ENCODE measurements around the gene SARM1.
"Not testable (repeated sequence)": the region's sequence is repeated elsewhere in the genome, so short reads cannot be mapped to it uniquely, and the experiment has no call there.

Gene SARM1

DNA sequence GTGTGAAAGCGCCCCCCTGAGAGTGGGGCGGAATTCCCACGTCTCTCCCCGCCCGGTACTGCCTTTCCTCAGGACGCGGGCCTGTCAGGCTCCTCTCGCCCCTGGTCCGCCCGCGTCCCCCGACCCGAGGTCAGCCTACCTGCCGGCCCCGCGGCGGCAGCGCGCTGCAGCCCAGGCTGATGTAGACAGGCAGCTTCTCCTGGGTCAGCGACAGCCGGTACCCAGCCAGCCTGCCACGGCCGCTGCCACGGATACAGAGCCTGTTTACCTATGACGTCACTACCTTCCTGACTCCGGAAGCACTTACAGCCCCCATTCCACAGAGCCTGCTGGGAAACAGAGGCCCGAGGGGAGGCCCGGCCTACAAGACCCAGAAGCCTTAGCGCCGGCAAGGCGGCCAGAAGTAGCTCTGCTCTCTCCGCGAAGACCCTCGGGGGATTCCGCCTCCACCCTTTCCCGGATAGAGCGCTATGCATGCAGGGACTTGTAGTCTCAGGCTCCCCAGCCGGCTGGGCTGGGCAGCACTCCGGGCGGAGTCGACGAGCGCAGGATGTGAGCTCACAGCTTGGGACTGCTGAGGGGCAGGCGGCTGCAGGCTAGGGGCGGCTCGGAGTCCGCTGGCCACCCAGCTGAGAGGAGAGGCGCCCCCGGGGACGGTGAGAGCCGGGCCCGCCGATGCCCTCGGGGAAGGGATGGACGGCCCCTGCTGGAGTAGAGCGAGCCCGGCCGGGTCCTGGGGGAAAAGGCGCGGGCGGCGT, 36.1 kb upstream of the SARM1 start, which contains the start of the genes IFT20 and TNFAIP1:
Gene IFT20 (minus strand): TSS at position 272 of the 758 bp plus-strand sequence. CDS start 3,487 bp downstream, outside the sequence.
Gene TNFAIP1 (plus strand): TSS at position 561 of the 758 bp plus-strand sequence. CDS start 3,761 bp downstream, outside the sequence.
- H3K4me1 ChIP-seq (ENCODE audit: insufficient read depth, low read length): peaks cover 13% of the 10 kb centered on the region
- peak within 1 kb of the TSS; percentile 92 for H3K9ac ChIP-seq (ENCODE audit: low read depth, low read length)
- H3K9me3 ChIP-seq (ENCODE audit: control insufficient read depth, insufficient read depth, low read length): no peaks in the 10 kb centered on the region
- H3K36me3 ChIP-seq (ENCODE audit: insufficient read depth, low read length): no peaks in the 10 kb centered on the region

DNA sequence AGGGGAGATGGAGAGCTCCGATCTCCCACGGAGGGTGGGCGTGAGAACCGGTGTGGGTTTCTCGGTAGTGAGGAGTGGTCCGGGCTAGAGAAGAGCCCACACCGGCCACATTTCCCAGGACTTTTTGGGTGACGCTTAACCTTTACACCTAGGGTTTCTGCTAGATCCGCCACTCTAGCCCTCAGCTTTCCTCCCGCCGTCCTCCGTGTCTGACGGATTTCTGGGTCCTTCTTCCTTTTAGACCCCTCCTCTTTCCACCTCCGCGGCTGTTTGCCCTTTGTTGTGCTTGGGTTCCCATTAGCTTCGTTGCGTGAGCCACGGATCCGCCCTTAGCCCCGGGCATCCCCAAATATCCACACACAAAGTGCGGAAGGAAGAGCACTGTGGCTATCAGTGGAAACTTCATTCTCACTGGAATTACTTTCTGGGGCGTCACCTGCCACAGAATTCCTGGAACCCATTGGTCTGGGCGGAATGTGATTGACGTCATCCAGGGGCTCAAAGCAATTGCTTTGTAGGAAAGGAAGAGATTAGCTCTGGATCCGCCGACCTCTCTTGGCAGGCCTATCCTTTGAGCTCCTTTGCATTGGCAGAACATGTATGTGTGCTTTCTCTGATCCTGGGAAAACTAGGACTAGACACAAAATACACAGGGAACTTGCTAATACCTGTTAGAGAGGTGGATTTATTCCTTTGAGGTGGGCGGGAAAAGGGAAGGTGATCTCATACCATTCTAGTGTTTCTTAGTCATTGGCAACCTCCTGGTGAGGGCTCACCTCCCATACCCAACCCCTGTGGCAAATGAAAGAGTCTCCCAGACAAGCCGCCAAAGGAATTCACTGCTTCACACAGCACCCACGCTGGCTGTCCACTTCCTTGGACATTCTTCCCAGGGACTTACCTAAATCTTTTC, 35.3 kb upstream of the SARM1 start:
- Histone ChIP-seq H3K4me1 (ENCODE audit: insufficient read depth, low read length) (peaks cover 13% of the 10 kb centered on the region), H3K36me3 (ENCODE audit: insufficient read depth, low read length) (no peaks in the 10 kb centered on the region), H3K9ac (ENCODE audit: low read depth, low read length) (peak overlapping the region; percentile 92), H3K9me3 (ENCODE audit: control insufficient read depth, insufficient read depth, low read length) (no peaks in the 10 kb centered on the region)

- Histone ChIP-seq H3K4me1 (ENCODE audit: insufficient read depth, low read length) (peaks cover 13% of the 10 kb centered on the region), H3K36me3 (ENCODE audit: insufficient read depth, low read length) (no peaks in the 10 kb centered on the region), H3K9me3 (ENCODE audit: control insufficient read depth, insufficient read depth, low read length) (no peaks in the 10 kb centered on the region), H3K9ac (ENCODE audit: low read depth, low read length) (no peak overlapping the region)
These were observed 33.3 kb upstream of the SARM1 start for GRCh38 chr17:28338056-28338768.

DNA sequence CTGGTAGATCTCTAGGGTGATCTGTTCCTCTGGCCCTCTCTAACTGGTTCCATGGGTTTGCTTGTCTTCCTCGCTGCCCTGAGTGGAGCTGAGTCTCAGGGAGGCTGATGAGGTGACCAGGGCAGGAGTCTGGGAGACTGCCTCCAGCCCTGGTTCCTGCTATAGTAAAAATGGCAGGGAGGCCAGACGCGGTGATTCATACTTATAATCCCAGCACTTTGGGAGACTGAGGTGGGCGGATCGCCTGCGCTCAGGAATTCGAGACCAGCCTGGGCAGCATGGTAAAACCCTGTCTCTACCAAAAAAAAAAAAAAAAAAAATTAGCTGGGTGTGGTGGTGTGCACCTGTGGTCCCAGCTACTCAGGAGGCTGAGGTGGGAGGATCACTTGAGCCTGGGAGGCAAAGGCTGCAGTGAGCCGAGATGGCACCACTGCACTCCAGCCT, 32.7 kb upstream of the SARM1 start:
- H3K4me1 ChIP-seq (ENCODE audit: insufficient read depth, low read length): peaks cover 13% of the 10 kb centered on the region
- H3K36me3 ChIP-seq (ENCODE audit: insufficient read depth, low read length); H3K9me3 ChIP-seq (ENCODE audit: control insufficient read depth, insufficient read depth, low read length); H3K9ac ChIP-seq (ENCODE audit: low read depth, low read length): not testable (repeated sequence)

DNA sequence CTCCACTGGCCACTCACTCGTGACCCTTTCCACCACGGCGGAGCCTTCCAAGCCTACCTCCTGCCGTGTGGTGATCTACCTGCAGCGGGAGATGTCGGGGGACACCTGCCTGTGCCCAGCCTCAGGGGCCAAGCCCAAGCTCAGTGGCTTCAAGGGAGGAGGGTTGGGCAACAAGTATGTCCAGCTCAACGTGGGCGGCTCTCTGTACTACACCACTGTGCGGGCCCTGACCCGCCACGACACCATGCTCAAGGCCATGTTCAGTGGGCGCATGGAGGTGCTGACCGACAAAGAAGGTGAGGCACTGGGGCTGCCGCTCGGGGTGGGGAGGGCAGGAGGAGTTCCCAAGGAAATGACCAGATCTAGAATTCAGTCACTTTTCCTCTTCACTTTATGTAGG, 32.1 kb upstream of the SARM1 start:
- Histone ChIP-seq H3K9ac (ENCODE audit: low read depth, low read length) (no peak overlapping the region), H3K9me3 (ENCODE audit: control insufficient read depth, insufficient read depth, low read length) (no peaks in the 10 kb centered on the region), H3K4me1 (ENCODE audit: insufficient read depth, low read length) (peaks cover 9% of the 10 kb centered on the region), H3K36me3 (ENCODE audit: insufficient read depth, low read length) (0 out of 2 replicates have a peak, but pooled peaks cover under 1% of the 10 kb centered on the region)

DNA sequence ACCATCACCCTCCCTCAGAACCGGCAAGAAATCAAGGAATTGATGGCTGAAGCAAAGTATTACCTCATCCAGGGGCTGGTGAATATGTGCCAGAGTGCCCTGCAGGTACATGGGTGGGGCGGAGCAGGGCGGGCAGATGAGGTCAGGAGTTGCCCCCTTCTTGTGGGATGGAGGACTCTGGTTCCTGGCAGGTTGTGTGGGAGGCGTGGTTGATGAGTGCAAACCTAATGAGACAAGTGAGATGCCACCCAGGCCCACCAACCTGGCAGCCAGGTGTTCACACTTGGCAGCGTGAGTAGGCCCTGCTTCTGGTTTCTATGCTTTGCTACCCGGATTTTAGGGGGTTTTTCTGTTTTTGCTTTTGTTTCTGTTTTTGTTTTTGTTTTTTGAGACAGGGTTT, 31.1 kb upstream of the SARM1 start:
- Histone ChIP-seq H3K9ac (ENCODE audit: low read depth, low read length) (no peak overlapping the region), H3K4me1 (ENCODE audit: insufficient read depth, low read length) (peaks cover 7% of the 10 kb centered on the region; the same call in 1 of the 2 replicates), H3K9me3 (ENCODE audit: control insufficient read depth, insufficient read depth, low read length) (no peaks in the 10 kb centered on the region), H3K36me3 (ENCODE audit: insufficient read depth, low read length) (peaks cover 6% of the 10 kb centered on the region; the same call in 1 of the 2 replicates)

GRCh38 chr17:28341516-28341915, 30.0 kb upstream of the SARM1 start:
- Histone ChIP-seq H3K9me3 (ENCODE audit: control insufficient read depth, insufficient read depth, low read length) (no peaks in the 10 kb centered on the region), H3K36me3 (ENCODE audit: insufficient read depth, low read length) (peaks cover 14% of the 10 kb centered on the region), H3K9ac (ENCODE audit: low read depth, low read length) (no peak overlapping the region), H3K4me1 (ENCODE audit: insufficient read depth, low read length) (peaks cover 16% of the 10 kb centered on the region; the same call in 1 of the 2 replicates)

- Histone ChIP-seq H3K9me3 (ENCODE audit: control insufficient read depth, insufficient read depth, low read length) (no peaks in the 10 kb centered on the region), H3K9ac (ENCODE audit: low read depth, low read length) (no peak overlapping the region), H3K36me3 (ENCODE audit: insufficient read depth, low read length) (peaks cover 18% of the 10 kb centered on the region), H3K4me1 (ENCODE audit: insufficient read depth, low read length) (peaks cover 15% of the 10 kb centered on the region; the same call in 1 of the 2 replicates)
These were observed 29.2 kb upstream of the SARM1 start for GRCh38 chr17:28342313-28342712.

- Histone ChIP-seq H3K36me3 (ENCODE audit: insufficient read depth, low read length) (peaks cover 27% of the 10 kb centered on the region), H3K9me3 (ENCODE audit: control insufficient read depth, insufficient read depth, low read length) (no peaks in the 10 kb centered on the region), H3K4me1 (ENCODE audit: insufficient read depth, low read length) (peaks cover 19% of the 10 kb centered on the region; the same call in 1 of the 2 replicates), H3K9ac (ENCODE audit: low read depth, low read length) (no peak overlapping the region)
These were observed 28.0 kb upstream of the SARM1 start for GRCh38 chr17:28343491-28343932.

DNA sequence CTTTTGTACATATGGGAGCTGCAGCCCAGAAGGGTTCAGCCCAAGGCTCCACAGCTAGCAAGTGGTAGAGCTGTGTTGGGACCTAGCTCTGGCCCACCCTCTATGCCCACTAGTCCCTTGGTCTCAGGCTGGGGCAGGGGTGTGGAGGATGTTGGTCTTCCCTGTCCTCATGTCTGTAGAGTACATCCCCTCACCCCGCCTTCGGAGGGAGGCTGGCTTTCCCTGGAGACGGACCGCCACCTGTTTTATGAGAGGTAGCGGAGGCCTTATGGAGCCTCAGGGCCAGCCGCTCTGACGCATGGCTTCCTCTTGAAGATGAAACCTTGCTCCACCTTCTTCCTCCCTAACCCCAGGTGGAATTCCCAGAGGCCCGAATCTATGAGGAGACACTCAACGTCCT, 27.5 kb upstream of the SARM1 start:
- peaks cover 27% of the 10 kb centered on the region for H3K36me3 ChIP-seq (ENCODE audit: insufficient read depth, low read length)

DNA sequence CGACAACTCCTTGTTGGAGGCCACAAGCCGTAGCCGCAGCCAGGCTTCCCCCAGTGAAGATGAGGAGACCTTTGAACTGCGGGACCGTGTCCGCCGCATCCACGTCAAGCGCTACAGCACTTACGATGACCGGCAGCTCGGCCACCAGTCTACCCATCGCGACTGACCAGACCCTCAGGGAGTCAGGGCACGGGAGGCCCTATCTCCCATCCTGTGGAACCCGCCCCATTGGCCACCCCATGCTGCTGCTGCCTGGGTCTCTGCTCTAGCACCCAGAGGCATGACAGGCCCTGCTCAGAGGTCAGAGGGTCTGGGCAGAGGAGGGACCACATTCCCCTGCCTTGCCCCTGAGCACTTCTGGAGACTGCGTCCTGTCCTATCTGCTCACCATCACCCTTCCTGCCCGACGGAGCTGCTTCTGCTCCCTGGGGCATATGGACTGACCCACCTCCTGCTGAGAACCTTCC, 27.0 kb upstream of the SARM1 start:
- Histone ChIP-seq H3K4me1 (ENCODE audit: insufficient read depth, low read length) (peaks cover 19% of the 10 kb centered on the region; the same call in 1 of the 2 replicates), H3K9me3 (ENCODE audit: control insufficient read depth, insufficient read depth, low read length) (no peaks in the 10 kb centered on the region), H3K36me3 (ENCODE audit: insufficient read depth, low read length) (peaks cover 27% of the 10 kb centered on the region), H3K9ac (ENCODE audit: low read depth, low read length) (no peak overlapping the region)

More for the DNA sequence above, 27.5 kb upstream of the SARM1 start:
- H3K9me3 ChIP-seq (ENCODE audit: control insufficient read depth, insufficient read depth, low read length): no peaks in the 10 kb centered on the region
- no peak overlapping the region for H3K9ac ChIP-seq (ENCODE audit: low read depth, low read length)
- peaks cover 19% of the 10 kb centered on the region; the same call in 1 of the 2 replicates for H3K4me1 ChIP-seq (ENCODE audit: insufficient read depth, low read length)

DNA sequence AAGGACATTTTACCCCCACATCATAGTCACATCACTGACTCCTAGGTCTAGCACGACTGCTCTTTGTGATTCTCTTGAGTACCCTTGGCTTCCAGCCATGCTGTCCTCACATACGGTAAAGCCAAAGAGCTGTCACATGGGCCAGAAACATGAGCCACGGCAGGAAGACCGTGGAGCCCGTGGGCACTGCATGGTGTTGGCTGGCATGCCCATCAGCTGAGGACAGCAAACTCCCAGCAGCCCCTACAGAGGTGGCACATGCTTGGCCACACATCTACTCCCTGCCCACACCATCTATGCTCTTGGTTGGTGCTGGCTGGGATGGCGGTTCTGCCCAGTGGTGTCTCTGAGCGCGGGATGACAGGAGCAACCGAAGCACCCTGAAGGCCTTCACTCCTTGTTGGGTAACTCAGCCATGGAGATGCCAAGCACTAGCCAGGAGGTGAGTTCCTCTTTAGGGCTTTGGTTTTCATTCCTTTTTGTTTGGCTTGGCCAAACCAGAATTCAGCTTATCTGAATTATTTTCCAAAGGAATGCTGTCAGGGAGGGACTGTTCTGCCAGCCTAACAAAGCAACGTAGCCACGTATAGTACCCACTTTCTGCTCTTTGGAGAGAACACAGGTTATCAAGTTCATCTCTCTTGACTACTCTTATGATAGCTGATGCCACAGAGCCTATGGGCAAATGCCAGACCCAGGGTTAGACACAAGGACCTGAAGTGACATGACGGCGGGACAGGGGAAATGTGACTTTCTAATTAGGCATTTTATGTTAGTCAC, 25.9 kb upstream of the SARM1 start:
- Histone ChIP-seq H3K4me1 (ENCODE audit: insufficient read depth, low read length) (peaks cover 19% of the 10 kb centered on the region; the same call in 1 of the 2 replicates), H3K9ac (ENCODE audit: low read depth, low read length) (no peak overlapping the region), H3K36me3 (ENCODE audit: insufficient read depth, low read length) (peaks cover 27% of the 10 kb centered on the region), H3K9me3 (ENCODE audit: control insufficient read depth, insufficient read depth, low read length) (no peaks in the 10 kb centered on the region)

DNA sequence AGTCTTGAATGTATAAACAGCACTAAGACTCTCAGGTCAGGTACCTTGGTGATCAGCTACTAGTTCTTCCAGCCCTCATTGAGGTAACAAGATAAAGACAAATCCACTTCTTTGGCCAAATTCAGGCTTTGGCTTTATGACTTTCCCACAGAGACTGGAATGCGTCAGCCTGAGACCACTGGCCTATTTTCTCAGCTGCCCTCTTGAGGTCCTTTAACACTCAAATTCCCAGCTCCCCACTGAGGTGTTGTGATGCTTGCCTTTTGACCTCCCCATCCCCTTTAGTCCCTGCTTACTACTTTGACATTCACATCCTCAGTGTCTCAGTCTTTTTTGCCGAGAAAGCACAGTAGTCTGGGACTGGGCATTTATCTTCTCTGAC, 25.3 kb upstream of the SARM1 start:
- Histone ChIP-seq H3K36me3 (ENCODE audit: insufficient read depth, low read length) (peaks cover 32% of the 10 kb centered on the region), H3K9ac (ENCODE audit: low read depth, low read length) (no peak overlapping the region), H3K9me3 (ENCODE audit: control insufficient read depth, insufficient read depth, low read length) (no peaks in the 10 kb centered on the region), H3K4me1 (ENCODE audit: insufficient read depth, low read length) (peaks cover 19% of the 10 kb centered on the region; the same call in 1 of the 2 replicates)

All from ES-I3 (cell line).